GM19324 (cell line): ENCODE results near the gene RPTOR.

Source experiments
- ATAC-seq: cut with Tn5 transposase; IDR thresholded peaks from one replicate; pipeline ENCODE4 v1.9.1; 2021; ENCODE audit warnings: mild to moderate bottlenecking, moderate library complexity; ENCODE audit not compliant: unreplicated experiment, low FRiP score

The RPTOR gene

GRCh38 chr17:80835816-80836657 is 291.4 kb downstream of the RPTOR start:
- ATAC-seq = no peak

GRCh38 chr17:80836658-80836965 is 292.0 kb downstream of the RPTOR start:
- no peak for ATAC-seq

DNA sequence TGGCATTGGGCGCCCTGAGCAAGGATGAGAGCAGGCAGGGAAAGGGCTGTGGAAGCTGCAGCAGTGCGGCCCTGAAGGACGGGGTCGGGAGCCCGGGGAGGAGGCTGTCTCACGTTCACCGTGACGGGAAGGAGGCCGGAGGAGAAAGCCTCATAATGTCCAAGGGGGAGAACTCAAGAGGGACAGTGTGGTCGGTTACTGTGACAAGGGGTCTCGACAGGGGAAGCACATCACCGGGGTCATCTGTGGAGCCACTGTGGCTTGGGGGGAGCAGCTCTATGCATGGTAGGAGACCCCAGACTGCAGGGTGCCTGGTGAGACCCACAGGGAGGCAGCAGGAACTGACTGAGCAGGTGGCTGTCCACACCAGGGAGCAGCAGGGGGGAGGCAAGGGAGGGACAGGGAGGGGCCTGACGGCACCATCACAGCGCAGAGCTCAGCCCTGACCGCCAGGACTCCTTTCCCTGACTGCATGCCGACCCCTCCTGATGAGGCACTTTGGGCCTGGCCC is 292.4 kb downstream of the RPTOR start:
- ATAC-seq = no peak

DNA sequence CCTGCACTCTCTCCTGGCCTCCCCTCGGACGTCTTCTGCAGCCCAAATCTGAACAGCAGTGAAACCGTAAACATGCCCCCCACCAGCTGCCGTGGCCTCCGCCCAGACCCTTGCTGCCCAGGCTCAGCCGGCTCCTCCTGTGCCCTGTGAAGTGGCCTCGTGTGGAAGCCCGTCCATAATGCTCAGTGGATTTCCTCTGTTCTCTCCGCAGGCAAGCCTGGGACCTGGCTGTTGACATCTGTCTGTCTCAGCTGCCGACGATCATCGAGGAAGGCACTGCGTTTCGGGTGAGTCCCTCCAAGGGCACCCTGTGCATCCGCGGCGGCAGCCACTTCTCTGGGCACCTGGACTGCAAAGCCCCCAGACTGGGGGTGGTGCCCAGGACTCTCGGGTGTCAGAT is 293.1 kb downstream of the RPTOR start:
- ATAC-seq = no peak

DNA sequence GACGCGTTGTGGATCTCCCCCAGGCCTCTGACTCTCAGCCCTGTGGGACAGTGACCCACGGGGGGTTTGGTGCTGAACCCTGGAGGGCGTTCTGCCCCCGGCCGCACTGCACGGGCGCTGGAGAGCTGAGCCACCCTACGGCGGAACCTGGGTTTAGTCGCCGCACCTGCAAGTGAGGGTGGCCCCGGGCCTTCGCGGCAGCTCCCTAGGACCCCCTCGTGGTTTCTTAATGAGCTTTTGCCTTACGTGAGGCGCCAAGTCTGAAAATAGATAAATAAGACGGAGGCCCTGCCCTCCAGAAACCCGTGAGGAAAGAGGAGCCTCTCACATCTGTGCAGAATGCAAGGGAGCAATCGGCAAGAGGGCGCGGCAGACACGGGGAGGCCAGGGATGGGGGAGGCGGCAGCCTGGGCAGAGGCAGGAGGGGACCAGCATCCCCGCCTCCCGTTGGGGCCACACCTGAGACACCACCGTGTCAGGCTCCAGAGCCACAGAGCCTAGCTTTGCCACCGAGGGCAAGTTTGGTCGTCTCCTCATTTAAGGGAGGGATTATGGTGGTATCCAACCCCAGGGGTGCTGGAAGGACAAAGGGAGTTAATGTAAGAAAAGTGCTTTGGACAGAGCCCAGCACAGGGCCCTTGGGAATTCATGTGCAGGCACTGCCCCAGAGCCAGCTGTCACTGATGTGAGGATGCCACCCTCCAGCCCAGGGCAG is 293.8 kb downstream of the RPTOR start:
- no peak for ATAC-seq

GRCh38 chr17:80839026-80839345 is 294.3 kb downstream of the RPTOR start:
- no peak for ATAC-seq

DNA sequence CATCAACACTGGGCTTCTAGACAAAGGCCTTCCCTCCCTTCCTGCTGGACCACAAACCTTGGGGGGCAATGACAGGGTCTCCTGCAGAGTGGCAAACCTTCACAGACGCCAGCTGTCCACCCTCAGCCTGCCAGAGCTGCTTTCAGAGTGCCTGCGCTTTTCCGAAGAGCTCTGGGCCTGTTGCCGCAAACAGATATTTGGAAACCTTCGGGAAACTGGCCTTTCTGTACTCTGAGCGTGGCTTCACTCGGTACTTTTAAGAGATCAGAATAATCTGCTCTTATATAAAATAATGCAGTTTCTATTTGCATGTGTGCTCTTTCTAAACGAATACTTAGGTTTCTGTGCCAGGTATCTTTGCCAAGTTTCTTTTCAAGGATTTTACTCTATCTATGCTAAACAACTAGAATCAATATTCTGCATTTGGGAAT is 294.9 kb downstream of the RPTOR start:
- no peak for ATAC-seq

- no peak for ATAC-seq
These were observed 295.3 kb downstream of the RPTOR start for GRCh38 chr17:80839970-80840369.

DNA sequence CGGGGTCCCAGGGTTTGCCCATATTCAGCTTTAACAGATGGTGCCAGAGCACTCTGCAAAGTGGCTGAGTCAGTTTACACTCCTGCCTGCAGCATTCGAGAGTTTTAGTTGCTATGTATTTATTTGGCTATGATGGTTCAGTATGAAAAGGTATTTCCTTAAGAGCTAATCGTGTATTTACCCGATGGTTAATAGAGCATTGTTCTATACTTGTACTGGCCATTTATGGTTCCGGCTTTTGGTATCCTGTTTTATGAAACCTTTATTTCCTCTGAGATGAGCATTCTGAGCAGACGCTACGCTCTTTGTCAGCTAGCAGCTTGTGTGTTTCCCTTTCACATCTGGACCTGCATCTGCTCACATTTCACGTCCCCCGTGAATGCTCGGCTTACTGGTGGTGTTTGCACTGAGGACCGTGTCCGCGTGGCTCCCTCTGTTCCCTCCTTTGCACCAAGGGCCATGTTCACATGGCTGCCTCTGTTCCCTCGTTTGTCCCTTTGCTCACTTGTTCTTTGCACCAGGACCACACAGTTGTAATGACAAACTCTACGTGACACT is 297.9 kb downstream of the RPTOR start:
- no peak for ATAC-seq

- no peak for ATAC-seq
These were observed 299.1 kb downstream of the RPTOR start for GRCh38 chr17:80843741-80844156.

GRCh38 chr17:80844418-80844990 is 299.9 kb downstream of the RPTOR start:
- ATAC-seq = no peak

DNA sequence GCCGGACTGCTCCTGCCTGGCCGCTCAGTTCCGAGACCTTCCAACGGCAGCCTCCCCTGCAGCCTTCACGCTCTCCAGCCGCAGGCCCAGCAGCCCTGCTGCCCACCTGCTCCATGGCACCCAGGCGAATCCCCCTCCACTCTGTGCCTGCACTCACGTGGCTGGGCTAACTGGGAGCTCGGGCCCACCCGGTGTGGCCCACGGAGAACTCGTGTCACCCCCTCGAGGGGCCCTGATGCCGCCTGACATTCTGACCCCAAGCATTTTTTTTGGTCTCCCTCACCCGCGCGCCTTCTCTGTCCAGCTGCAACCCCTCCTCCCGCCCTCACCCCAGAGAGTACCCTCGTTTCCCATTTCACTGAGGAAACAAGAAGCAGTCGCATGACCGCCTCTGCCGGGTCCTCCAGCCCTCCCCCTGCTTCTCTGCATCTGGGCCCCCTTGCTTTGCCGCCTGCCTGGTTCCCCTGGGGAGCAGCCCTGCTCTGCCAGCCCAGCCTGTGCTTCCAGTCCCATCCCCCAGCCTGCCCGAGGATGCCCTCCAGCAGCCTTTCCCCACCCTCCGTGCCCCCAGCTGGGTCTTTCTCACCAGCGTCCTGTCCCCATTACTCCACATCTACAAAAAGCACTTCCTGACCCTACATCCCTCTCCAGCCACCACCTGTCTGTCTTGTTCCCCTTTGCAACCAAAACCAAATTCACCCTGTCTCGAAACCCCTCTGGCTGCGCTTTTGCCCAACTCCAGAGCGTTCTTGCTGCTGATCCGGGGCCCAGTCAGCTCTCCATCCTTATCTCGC is 300.6 kb downstream of the RPTOR start:
- no peak for ATAC-seq

- no peak for ATAC-seq
These were observed 301.4 kb downstream of the RPTOR start for GRCh38 chr17:80845863-80846671.

- ATAC-seq = no peak
These were observed 302.3 kb downstream of the RPTOR start for GRCh38 chr17:80846932-80847331.

- no peak for ATAC-seq
These were observed 303.0 kb downstream of the RPTOR start for GRCh38 chr17:80847496-80848230.

DNA sequence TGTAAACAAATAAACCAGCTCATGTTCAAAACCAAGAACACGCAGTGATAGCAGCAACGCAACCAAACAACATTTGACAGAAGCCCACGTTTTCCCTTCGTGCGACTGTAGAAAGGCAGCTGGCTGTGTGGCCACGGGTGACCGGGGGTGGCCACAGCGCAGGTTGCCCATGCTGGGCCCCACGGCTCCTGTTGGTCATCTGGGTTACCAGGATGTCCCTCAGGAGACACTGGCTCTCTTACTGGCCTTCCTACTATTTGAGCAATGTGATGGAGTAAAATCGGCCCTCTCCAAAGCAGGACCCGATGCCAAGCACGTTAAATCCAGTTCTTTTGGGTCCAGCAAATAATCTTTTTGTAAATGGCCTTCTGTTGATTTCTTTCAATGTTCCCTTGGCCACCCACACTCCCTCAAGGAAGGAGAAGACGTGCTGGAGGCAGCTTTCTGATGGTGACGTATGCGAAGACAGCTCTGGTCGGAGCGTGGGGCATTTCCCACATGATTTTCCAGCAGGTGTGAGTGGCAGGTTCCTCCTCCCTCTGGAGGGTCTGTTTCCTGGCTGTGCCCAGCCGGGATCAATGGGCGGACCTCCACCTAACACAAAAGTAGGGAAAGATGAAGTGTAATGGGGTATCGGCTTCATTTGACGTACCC is 303.9 kb downstream of the RPTOR start:
- ATAC-seq = no peak

- ATAC-seq = no peak
These were observed 304.5 kb downstream of the RPTOR start for GRCh38 chr17:80849119-80849518.

DNA sequence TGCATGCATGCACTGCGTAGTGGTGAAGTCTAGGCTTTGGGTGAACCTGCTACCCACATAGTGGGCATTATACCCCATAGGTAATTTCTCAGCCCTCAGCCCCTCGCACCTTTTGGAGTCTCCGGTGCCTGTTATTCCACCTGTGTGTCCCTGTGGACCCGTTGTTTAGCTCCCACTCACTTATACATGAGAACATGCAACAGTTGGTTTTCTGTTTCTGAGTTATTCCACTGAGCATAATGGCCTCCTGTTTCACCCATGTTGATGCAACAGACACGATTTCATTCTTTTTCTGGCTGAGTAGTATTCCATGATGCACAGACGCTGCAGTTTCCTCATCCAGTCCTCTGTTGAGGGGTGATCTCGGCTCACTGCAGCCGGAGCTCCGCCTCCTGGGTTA is 305.5 kb downstream of the RPTOR start:
- no peak for ATAC-seq

DNA sequence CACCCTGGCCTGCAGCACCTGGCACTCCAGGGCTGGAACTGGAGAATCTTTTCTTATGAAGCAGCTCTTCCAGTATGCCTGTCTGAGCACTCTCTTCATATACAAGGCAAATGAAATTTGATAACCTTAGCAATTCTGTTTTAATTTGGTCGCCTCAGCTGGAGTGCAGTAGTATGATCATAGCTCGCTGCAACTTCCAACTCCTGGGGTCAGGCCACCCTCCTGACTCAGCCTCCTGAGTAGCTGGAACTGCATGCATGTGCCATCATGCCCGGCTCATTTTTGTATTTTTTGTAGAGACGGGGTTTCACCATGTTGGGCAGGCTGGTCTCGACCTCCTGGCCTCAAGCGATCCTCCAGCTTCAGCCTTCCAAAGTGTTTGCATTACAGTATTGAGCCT is 306.2 kb downstream of the RPTOR start:
- ATAC-seq = no peak
